Stimulated activated effector memory CD8-positive, alpha-beta T cell treated with anti-CD3 and anti-CD28 coated beads, Interleukin-12 subunit alpha, Interleukin-12 subunit beta, amount 100 ng/mL, for 72 hours (primary cell): ENCODE data around the gene PJA1.
A peak's percentile ranks its signal among the peaks of the same experiment; 100 is the strongest.

ENCODE experiments used
- ATAC-seq: fragments of 150-1000 bp; cut with Tn5 transposase; 2 replicates; pipeline ENCODE4 v1.10.0; 2021
- DNase-seq, 2 donors: peaks; one replicate each; pipeline ENCODE4 v3.0.0; 2021 to 2022; ENCODE audit warnings: low spot score in 2 of 2
- H3K27ac Mint-ChIP-seq: one replicate; pipeline ENCODE4 v1.8.0; 2022; ENCODE audit warnings: mild to moderate bottlenecking, mixed read lengths
- H3K36me3 Mint-ChIP-seq: one replicate; pipeline ENCODE4 v1.8.0; 2022; ENCODE audit warnings: mild to moderate bottlenecking, mixed read lengths
- H3K4me1 Mint-ChIP-seq: one replicate; pipeline ENCODE4 v1.8.0; 2022; ENCODE audit warnings: mixed read lengths
- H3K4me3 Mint-ChIP-seq: one replicate; pipeline ENCODE4 v1.8.0; 2022; ENCODE audit warnings: mild to moderate bottlenecking, mixed read lengths
- H3K9me3 Mint-ChIP-seq: one replicate; pipeline ENCODE4 v1.8.0; 2022; ENCODE audit warnings: mixed read lengths

The PJA1 gene

DNA sequence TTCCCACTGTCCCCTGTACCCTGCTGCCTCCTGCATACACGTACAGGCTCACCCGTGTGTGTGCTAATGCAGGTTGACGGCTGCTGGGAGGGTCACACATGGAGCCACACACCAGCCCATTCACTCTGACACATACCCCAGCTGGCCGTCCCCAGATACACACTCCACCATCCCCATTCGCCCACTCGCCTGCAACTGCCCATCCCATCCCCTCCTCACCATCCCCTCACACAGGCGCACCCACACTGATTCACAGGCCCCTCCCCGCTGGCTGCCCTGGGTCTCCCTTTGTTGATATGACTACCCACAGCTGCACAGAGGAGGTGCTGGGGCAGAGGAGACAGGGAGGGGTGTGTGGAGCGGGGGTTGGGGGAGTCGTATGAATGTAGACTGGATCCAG lies 25.7 kb downstream of the PJA1 start:
- H3K4me1 Mint-ChIP-seq, result no peaks in the 10 kb centered on the region
- no peaks in the 10 kb centered on the region for H3K36me3 Mint-ChIP-seq
- H3K9me3 Mint-ChIP-seq, result no peaks in the 10 kb centered on the region
- no peak overlapping the region for H3K4me3 Mint-ChIP-seq
- DNase-seq (no peak), ATAC-seq (no peak)
- H3K27ac Mint-ChIP-seq, result no peak overlapping the region

DNA sequence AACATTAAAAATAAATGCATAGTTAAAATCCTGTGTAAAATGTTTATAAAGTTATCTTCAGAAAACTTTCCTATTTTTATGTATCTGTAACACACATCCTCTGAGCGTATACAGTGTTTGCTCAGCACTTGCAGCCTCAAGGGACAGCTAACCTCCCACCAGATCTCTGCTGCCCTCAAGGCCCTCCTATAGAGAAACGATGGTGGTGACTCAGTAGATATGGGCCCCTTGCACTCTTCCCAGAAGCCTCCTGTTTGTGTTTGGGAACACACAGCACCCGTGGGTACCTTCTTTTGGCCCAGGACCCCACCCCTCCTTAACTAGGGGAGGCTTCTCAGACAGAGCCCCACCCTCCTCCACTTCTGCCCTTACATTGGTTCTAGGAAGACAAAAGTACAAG lies 26.7 kb downstream of the PJA1 start:
- DNase-seq, result no peak
- Mint-ChIP-seq H3K4me1 (no peaks in the 10 kb centered on the region), H3K27ac (no peak overlapping the region), H3K4me3 (no peak overlapping the region), H3K9me3 (no peaks in the 10 kb centered on the region), H3K36me3 (no peaks in the 10 kb centered on the region)
- ATAC-seq, result no peak

DNA sequence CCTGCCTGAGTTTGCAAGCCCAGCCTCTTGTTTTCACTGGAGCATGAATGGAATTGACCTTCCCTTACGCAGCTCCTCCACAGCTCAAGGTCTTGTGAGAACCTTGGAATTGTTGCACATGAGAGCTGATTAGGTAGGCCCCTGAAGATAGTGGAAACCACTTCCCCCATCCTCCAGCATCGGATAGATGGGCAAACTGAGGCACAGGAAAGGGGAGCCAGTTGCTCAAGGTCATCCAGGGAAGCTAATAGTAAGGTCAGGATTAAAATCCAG lies 27.2 kb downstream of the PJA1 start:
- Mint-ChIP-seq H3K9me3 (no peaks in the 10 kb centered on the region), H3K27ac (no peak overlapping the region), H3K4me3 (no peak overlapping the region), H3K36me3 (no peaks in the 10 kb centered on the region), H3K4me1 (no peaks in the 10 kb centered on the region)
- ATAC-seq (no peak), DNase-seq (no peak)

DNA sequence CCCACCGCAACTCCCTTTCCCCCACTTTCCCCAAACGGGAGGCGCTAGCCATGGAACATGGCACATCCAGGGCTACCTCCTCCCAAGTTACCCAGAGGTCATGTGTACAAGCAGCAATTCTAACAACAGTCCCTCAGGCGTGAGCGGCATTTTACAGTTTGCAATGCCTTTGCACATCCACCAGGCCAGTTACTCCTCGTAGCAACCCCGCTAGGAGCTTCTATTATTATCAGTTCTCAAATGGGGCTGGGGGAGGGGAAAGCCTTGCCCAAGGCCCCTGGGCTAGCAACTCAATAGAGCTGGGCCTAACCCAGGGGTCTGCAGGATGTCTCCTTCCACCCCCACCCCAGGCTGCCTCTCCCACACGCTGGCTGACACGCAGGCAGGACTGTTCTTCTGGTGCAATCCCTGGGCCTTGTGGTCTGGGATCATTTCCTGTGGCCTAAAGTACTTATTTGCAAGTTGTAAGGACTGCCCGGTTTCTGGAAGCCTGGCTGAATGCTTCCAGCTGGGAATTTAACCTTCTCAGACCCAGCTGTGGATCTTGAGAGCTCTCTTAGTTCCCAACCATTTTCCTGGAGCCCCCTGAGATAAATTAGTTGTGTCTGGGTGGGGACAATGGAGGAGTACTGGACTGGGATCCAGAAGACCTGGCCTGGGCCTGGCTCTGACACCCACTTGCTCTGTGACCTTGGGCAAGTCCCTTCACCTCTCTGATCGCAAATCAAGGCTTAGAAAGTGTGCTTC lies 27.7 kb downstream of the PJA1 start:
- ATAC-seq (no peak), DNase-seq (no peak)
- H3K4me1 Mint-ChIP-seq, result no peaks in the 10 kb centered on the region
- H3K4me3 Mint-ChIP-seq, result no peak overlapping the region
- no peak overlapping the region for H3K27ac Mint-ChIP-seq
- no peaks in the 10 kb centered on the region for H3K36me3 Mint-ChIP-seq
- no peaks in the 10 kb centered on the region for H3K9me3 Mint-ChIP-seq

DNA sequence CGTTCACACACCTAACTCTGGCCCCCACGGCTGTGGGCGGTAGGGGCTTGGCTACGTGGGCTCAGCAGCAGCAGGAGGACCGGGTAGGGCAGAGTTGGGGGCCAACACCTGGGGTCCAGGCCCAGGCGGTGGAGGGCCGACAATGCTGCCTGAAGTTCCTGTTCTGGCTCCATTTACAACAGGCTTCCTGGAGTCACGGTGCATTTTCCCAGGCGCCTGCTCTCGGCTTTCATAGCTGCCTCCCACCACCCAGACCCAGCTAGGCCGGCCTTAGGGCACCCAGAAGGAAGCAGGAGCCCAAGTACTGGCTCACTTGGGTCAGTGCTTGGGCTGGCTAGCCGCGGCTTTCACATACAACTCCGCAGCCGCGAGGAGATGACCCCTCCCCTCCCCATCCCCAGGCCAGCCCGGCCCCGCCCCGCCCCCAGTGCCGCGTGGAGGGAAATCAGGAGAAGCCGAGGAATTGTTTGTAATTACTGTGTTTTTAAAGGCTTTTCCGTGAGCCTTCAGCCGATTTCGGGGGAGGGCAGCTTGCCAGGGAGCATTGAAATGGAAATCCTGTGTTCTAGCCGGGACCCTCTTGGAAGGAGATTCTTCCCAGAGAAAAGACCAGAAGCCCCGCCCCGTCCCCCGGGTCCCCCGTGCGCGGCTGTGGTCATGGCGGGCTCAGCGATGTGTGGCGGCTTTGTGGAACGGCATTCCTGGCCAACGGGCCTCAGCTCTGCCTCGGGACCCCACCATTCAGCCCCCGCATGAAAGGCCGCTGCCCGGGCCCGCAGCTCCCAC lies 28.5 kb downstream of the PJA1 start:
- DNase-seq, result no peak
- H3K36me3 Mint-ChIP-seq, result no peaks in the 10 kb centered on the region
- H3K27ac Mint-ChIP-seq, result no peak overlapping the region
- no peak overlapping the region for H3K4me3 Mint-ChIP-seq
- no peaks in the 10 kb centered on the region for H3K9me3 Mint-ChIP-seq
- no peak for ATAC-seq
- H3K4me1 Mint-ChIP-seq, result no peaks in the 10 kb centered on the region

DNA sequence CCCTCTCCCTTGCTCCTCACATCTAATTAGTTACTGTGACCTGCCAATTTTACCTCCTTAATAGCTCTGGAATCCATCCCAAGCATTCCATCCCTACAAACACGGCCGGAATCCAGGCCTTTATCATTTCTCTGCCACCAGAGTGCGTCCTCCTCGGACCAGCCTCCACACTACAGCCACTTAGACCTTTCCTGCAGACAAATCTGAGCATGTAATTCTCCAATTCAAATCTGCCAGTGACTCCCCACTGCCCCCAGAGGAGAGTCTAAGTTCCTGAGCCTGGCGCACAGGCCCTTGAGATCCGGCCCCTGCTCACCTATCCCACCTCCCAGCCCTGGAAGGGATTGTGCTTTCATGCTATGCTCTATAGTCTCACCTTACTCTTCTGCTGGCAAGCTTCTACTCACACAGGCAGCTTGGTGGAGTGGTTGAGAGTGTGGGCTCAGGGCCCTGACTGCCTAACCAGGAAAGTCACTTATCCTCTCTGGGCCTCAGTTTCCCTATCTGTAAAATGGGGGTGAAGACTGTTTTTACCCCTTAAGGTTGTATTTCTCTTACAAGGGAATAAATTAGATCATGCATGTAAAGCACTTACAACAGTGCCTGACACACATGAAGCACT lies 31.2 kb downstream of the PJA1 start:
- Mint-ChIP-seq H3K27ac (peak overlapping the region; percentile 23), H3K9me3 (no peaks in the 10 kb centered on the region), H3K4me3 (no peak overlapping the region), H3K36me3 (no peaks in the 10 kb centered on the region), H3K4me1 (no peaks in the 10 kb centered on the region)
- ATAC-seq (no peak), DNase-seq (no peak)

DNA sequence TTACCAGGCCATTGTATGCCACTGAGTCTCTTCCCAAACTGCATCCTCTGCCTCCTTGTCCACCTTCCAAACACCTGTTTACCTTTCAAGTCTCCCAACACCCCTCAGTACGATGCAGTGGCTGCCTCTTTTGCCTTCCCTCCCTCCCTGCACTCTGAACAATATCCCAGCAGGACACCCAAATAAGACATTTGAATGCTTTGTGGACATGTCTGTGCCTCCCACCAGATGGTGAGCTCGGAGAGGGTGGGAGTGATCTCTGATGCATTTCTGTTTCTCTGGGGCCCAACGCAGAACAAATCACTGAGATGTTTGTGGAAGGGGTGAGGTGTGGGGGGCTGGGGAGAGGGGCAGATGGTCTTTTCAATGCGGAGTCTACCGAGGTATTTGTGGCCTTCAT lies 33.4 kb downstream of the PJA1 start:
- no peaks in the 10 kb centered on the region for H3K4me1 Mint-ChIP-seq
- no peak overlapping the region for H3K27ac Mint-ChIP-seq
- no peaks in the 10 kb centered on the region for H3K36me3 Mint-ChIP-seq
- ATAC-seq, result no peak
- no peak overlapping the region for H3K4me3 Mint-ChIP-seq
- H3K9me3 Mint-ChIP-seq, result no peaks in the 10 kb centered on the region
- DNase-seq, result no peak

DNA sequence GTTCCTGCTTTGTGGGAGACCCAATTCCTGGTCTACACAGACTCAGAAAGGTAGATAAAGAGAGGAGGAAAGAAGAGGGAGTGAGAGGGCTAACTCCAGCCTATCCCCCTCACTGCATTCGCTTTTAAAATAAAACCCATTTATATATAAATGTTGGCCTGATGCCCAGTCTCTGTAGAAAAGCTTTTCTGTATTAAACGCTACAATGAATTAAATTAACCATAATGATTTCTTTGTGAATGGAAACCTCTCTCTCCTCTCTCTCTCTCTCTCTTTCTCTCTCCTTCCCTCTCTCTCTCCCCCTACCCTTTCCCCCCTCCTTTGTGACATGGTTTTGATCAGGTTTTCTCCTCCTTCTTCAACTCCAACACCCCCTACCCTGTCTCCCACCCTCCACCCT lies 34.8 kb downstream of the PJA1 start:
- ATAC-seq, result no peak
- Mint-ChIP-seq H3K4me1 (no peaks in the 10 kb centered on the region), H3K27ac (no peak overlapping the region), H3K4me3 (no peak overlapping the region), H3K9me3 (no peaks in the 10 kb centered on the region), H3K36me3 (no peaks in the 10 kb centered on the region)
- DNase-seq, result no peak

DNA sequence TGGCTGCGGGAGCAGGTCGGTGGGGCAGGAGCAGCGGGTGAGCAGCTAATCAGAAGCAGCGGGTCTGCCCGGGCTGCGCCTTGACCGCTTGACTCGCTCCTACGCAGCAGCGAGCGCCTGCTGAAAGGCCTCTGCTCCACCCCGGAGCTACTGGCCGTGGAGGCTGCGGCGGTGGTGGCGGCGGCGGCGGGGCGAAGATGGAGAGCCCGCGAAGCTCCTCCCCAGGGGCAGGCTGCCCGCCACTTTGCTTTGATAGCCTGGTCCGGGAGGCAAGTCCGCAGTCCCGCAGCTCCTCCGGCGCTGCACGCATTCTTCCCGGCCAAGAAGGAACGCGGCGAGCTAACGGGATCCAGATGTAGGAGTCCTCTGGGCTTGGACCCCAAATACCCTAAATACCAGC lies 36.7 kb downstream of the PJA1 start:
- Mint-ChIP-seq H3K36me3 (no peaks in the 10 kb centered on the region), H3K27ac (no peak overlapping the region), H3K4me1 (no peaks in the 10 kb centered on the region), H3K4me3 (no peak overlapping the region), H3K9me3 (no peaks in the 10 kb centered on the region)
- no peak for DNase-seq
- no peak for ATAC-seq

DNA sequence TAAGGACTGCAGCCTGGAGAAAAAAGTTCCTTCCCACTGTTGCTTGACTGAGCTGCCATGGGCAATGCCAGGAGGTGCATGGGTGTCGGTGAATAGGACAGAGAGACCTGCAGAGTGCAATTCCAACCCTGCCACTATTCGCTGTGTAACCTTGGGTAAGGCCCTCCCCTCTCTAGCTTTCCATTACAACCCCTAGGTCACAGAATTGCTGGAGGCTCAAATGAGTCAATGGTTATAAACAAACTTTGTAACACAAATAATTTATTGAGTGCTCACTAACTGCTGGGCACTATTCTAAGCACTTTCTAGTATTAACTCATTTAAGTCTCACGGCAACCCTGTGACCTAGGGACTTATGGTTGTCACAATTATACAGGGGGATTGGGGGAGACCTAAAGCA lies 37.8 kb downstream of the PJA1 start:
- ATAC-seq (no peak), DNase-seq (no peak)
- no peaks in the 10 kb centered on the region for H3K9me3 Mint-ChIP-seq
- no peaks in the 10 kb centered on the region for H3K36me3 Mint-ChIP-seq
- H3K4me3 Mint-ChIP-seq, result no peak overlapping the region
- H3K27ac Mint-ChIP-seq, result no peak overlapping the region
- no peaks in the 10 kb centered on the region for H3K4me1 Mint-ChIP-seq

DNA sequence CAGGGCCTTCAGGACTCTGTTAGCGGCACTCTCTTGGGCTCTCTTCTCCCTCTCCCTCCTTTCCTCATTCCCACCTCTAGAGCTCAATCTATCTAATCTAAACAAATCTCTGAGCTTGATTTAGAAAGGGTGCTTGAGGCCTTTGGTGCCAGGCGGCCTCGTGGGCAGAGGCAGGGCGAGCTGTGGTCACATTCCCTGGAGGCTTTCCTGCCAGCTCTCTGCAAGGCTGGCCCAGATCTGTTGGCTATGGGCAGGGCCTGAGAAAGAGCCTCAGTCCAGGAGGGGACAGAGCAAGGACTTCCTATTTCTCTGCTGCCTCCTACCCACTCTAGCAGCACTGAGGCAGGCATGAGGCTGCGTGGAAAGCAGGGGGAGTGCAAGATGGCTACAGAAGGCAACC lies 38.6 kb downstream of the PJA1 start:
- H3K9me3 Mint-ChIP-seq, result no peaks in the 10 kb centered on the region
- DNase-seq (no peak), ATAC-seq (no peak)
- no peak overlapping the region for H3K4me3 Mint-ChIP-seq
- no peaks in the 10 kb centered on the region for H3K36me3 Mint-ChIP-seq
- no peaks in the 10 kb centered on the region for H3K4me1 Mint-ChIP-seq
- no peak overlapping the region for H3K27ac Mint-ChIP-seq

DNA sequence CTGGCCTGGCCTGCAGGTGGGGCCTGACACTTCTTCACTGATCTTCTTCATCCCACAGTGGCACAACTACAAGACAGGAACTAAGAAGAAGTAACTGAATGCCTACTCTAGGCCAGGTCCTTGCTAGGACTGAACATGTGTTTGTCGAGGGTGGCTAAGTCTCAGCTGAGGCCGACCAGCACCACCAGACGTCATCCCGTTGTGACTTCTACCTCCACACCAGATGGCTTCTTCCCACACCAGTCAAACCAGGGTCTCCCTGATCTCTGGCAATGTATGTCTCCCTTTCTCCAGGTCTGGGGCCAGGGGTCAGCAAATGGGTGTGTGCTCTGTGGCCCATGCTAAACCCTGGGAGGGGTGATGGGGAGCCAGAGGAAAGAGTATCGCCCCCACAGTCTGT lies 40.2 kb downstream of the PJA1 start:
- no peak overlapping the region for H3K4me3 Mint-ChIP-seq
- H3K27ac Mint-ChIP-seq, result no peak overlapping the region
- no peaks in the 10 kb centered on the region for H3K36me3 Mint-ChIP-seq
- ATAC-seq, result no peak
- no peak for DNase-seq
- no peaks in the 10 kb centered on the region for H3K4me1 Mint-ChIP-seq
- no peaks in the 10 kb centered on the region for H3K9me3 Mint-ChIP-seq

DNA sequence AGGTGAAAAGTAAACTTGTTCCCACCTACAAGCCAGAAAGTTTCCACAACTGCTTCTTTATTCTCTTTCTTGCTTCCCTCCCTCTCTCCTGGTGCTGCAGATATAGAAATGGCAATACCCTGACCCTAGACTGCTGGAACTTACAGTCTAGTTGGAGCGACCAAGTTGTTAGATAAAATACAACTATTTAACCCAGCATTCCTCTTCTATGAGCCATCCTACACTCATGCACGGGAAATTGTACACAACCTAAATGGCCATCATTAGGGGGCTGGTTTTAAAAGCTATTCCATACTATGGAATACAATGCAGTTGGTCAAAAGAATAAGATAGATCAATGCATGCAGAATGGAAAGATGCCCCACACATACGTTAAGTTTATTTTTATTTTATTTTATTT lies 41.1 kb downstream of the PJA1 start:
- H3K36me3 Mint-ChIP-seq, result no peaks in the 10 kb centered on the region
- H3K9me3 Mint-ChIP-seq, result no peaks in the 10 kb centered on the region
- ATAC-seq, result no peak
- no peak overlapping the region for H3K27ac Mint-ChIP-seq
- H3K4me3 Mint-ChIP-seq, result no peak overlapping the region
- DNase-seq, result no peak
- H3K4me1 Mint-ChIP-seq, result no peaks in the 10 kb centered on the region

DNA sequence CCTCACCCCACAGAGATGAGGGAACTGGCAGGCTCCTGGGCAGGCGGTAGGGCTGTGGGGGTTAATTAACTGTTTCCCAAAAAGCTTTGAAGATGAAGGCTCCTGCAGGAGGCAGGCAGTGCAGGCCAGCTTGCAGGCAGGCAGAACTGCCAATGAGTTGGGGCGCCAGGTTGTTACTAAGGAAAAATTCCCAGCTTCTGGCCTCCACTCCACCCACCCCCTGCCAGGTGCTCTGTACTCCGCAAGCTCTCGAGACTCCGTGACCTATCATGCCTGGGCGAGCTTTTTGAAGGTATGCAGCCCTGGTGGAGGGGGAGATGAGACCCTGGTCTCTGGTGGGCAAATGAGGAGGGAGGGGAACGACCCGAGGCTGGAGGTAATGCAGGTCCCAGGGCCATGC lies 41.8 kb downstream of the PJA1 start:
- Mint-ChIP-seq H3K4me1 (no peaks in the 10 kb centered on the region), H3K4me3 (no peak overlapping the region), H3K27ac (no peak overlapping the region), H3K36me3 (no peaks in the 10 kb centered on the region), H3K9me3 (no peaks in the 10 kb centered on the region)
- DNase-seq, result no peak
- ATAC-seq, result no peak

DNA sequence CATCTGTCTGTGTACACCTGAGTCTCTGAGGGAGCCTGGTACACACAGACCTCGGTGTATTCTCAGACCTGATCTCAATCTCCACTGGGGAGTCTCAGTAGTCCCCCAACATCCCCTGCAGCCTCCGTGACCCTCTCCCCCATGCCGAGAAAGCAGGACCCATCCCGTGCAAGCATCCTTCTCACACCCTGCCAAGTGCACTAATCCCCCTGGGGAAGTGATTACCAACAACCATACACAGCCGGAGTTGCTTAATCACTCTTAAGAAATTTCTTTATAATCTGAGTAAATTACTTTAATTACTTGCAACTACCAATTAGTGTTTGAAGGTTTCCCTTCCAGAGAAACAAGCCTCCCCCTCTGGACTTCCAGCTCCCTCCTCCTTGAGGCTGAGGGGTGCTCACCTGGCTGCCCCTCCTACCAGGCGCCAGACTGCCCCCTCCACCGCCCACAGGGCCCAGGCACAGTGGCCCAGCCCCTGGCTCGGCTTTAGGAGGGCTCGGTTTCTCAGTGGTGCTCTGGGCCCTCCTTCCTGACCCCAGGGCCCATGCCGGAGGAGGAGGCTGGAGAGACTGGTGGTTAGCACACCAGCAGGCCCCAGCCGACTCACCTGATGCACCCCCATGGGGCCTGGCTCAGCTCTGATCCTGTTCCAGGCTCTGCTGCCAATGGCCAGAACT lies 43.8 kb downstream of the PJA1 start:
- no peaks in the 10 kb centered on the region for H3K9me3 Mint-ChIP-seq
- H3K36me3 Mint-ChIP-seq, result no peaks in the 10 kb centered on the region
- no peak overlapping the region for H3K4me3 Mint-ChIP-seq
- no peak for ATAC-seq
- H3K4me1 Mint-ChIP-seq, result no peaks in the 10 kb centered on the region
- no peak overlapping the region for H3K27ac Mint-ChIP-seq
- DNase-seq, result no peak

DNA sequence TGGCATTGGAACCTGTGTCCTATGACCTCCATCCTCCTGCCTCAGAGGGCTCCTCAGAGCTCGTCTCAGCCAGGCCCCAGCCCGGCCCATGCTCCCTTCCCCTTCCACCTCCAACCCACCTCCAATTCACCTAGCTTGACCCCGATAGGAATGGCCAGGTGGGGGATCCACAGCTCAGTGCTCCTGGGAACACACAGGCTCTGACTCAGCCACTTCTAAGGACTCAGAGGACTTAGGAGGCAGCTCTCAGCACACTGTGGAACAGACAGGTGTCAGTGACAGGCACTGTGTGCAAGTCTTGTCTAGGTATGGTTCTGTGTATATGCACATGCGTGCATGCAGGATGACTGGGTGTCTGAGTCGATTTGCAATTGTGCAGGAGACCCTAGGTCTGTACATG lies 44.8 kb downstream of the PJA1 start:
- H3K4me3 Mint-ChIP-seq, result no peak overlapping the region
- H3K36me3 Mint-ChIP-seq, result no peaks in the 10 kb centered on the region
- H3K4me1 Mint-ChIP-seq, result no peaks in the 10 kb centered on the region
- no peak overlapping the region for H3K27ac Mint-ChIP-seq
- no peaks in the 10 kb centered on the region for H3K9me3 Mint-ChIP-seq
- ATAC-seq (no peak), DNase-seq (no peak)
